Activated CD8-positive, alpha-beta T cell treated with anti-CD3 and anti-CD28 coated beads for 36 hours (primary cell): ENCODE results near the gene SRPK2. TPM values are rescaled to one million over a fixed set of nuclear protein-coding genes. Genes with fewer than 3 reads are reported as not detected.
"Not testable (repeated sequence)": the region's sequence is repeated elsewhere in the genome, so short reads cannot be mapped to it uniquely, and the experiment has no call there.

ENCODE experiments used
- ATAC-seq: fragments of 200-7000 bp; cut with Tn5 transposase; one replicate; pipeline ENCODE4 v1.10.0; 2021; ENCODE audit warnings: mild to moderate bottlenecking, moderate library complexity
- CTCF ChIA-PET: fragments of 350-600 bp; sonication (Branson Sonifier 250); formaldehyde crosslinking; loops from one replicate; lab custom pipeline; 2021; ENCODE audit warnings: antibody characterized with exemption; lab: Charles Lee
- POLR2A ChIA-PET: fragments of 350-600 bp; sonication (Branson Sonifier 250); formaldehyde crosslinking; loops from one replicate; lab custom pipeline; 2021; ENCODE audit warnings: antibody characterized with exemption; lab: Charles Lee
- DNase-seq: peaks from one replicate; pipeline ENCODE4 v3.0.0-alpha.2; 2020
- H3K27ac Mint-ChIP-seq: one replicate; pipeline ENCODE4 v1.8.0; 2021; ENCODE audit warnings: mild to moderate bottlenecking, mixed read lengths
- H3K27me3 Mint-ChIP-seq: one replicate; pipeline ENCODE4 v1.8.0; 2021; ENCODE audit warnings: mixed read lengths
- H3K36me3 Mint-ChIP-seq: one replicate; pipeline ENCODE4 v1.8.0; 2021; ENCODE audit warnings: low read depth, mixed read lengths
- H3K4me1 Mint-ChIP-seq: one replicate; pipeline ENCODE4 v1.8.0; 2021; ENCODE audit warnings: low read depth, mixed read lengths
- H3K4me3 Mint-ChIP-seq: one replicate; pipeline ENCODE4 v1.8.0; 2021; ENCODE audit warnings: mild to moderate bottlenecking, moderate library complexity, mixed read lengths
- H3K9me3 Mint-ChIP-seq: one replicate; pipeline ENCODE4 v1.8.0; 2021; ENCODE audit warnings: mixed read lengths
- intact Hi-C: fragments of 100-400 bp; cut with micrococcal nuclease; formaldehyde crosslinking; loops from one replicate; pipeline ENCODE4 v1.10.0; 2022
- total RNA-seq, 2 experiments: library from RNA; stranded (reverse); gene quantifications; one replicate each; pipeline ENCODE4 v1.2.3, GENCODE V29; 2021
- TF ChIP-seq, protein P1 (sequence below): fragments of 200-600 bp; IDR thresholded peaks from one replicate; pipeline ENCODE4 v1.8.0; 2022; ENCODE audit warnings: antibody characterized with exemption, mild to moderate bottlenecking

Gene SRPK2
- total RNA-seq, 2 experiments from 2014 or later = 32.9 to 33.5 TPM

DNA sequence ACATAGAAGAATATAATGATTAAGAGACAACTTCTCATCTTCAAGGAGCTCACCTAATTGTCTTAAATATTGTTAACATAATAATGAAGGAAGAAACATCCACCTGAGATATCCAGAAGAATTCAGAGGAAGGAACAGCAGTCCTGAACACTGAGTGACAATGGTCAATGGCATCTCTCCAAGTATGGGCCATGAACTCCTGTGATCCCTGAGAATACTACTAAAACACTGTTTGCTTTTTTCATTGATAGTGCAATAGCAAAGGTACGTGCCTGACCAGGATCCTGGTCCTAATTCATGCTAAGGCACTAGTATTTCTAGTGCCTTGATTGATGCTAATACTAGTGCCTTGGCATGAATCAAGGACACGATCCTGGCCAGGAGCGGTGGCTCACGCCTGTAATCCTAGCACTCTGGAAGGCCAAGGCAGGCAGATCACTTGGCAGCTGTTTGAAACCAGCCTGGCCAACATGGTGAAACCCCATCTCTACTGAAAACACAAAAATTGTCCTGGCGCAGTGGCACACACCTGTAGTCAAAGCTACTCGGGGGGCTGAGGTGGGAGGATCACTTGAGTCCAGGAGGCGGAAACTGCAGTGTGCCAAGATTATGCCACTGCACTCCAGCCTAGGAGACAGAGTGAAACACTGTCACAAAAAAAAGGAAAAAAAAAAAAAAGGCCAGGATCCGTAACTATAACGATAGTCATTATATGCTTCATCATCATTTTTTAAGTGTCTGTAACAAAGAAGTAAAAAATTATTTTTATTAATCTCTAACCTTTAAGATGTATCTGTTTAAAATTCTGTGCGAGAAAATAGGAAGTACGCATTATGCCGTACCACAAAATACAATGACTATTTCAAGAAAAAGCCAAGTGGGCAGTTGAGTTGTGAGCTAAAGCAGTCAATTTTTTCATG is 49.1 kb downstream of the SRPK2 start:
- ChIA-PET CTCF (no interaction called here), POLR2A (interaction anchor here (0.6 to 0.8 kb wide), 2 partner anchors 31 to 75 kb away, joined by 3 to 5 read pairs; no protein-coding TSS in a partner anchor)
- TF ChIP-seq, protein P1, sequence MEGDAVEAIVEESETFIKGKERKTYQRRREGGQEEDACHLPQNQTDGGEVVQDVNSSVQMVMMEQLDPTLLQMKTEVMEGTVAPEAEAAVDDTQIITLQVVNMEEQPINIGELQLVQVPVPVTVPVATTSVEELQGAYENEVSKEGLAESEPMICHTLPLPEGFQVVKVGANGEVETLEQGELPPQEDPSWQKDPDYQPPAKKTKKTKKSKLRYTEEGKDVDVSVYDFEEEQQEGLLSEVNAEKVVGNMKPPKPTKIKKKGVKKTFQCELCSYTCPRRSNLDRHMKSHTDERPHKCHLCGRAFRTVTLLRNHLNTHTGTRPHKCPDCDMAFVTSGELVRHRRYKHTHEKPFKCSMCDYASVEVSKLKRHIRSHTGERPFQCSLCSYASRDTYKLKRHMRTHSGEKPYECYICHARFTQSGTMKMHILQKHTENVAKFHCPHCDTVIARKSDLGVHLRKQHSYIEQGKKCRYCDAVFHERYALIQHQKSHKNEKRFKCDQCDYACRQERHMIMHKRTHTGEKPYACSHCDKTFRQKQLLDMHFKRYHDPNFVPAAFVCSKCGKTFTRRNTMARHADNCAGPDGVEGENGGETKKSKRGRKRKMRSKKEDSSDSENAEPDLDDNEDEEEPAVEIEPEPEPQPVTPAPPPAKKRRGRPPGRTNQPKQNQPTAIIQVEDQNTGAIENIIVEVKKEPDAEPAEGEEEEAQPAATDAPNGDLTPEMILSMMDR = no peak
- H3K4me1 Mint-ChIP-seq = peaks cover 25% of the 10 kb centered on the region
- intact Hi-C loops = loop anchor here (10.0 kb wide), 1 partner anchor 355 kb away; no protein-coding TSS in a partner anchor
- H3K36me3 Mint-ChIP-seq = no peaks in the 10 kb centered on the region
- ATAC-seq = no peak
- no peaks in the 10 kb centered on the region for H3K9me3 Mint-ChIP-seq
- H3K4me3 Mint-ChIP-seq = no peak overlapping the region
- no peaks in the 10 kb centered on the region for H3K27me3 Mint-ChIP-seq
- H3K27ac Mint-ChIP-seq = no peak overlapping the region
- DNase-seq = no peak

DNA sequence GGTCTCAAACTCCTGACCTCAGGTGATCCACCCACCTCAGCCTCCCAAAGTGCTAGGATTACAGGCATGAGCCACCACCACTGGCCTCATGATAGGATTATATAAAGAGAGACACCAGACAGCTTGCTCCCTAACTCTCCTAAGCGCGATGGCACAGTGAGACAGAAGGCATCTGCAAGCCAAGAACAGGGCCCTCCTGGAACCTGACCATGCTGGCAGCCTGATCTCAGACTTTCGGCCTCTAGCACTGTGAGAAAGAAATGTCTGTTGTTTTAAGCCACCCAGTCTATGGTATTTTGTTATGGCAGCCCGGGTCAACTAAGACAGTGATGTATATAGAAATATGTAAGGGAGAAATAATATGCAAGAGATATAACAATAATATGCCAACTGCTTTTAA is 51.2 kb downstream of the SRPK2 start:
- POLR2A ChIA-PET = no interaction called here
- H3K4me3 Mint-ChIP-seq = no peak overlapping the region

DNA sequence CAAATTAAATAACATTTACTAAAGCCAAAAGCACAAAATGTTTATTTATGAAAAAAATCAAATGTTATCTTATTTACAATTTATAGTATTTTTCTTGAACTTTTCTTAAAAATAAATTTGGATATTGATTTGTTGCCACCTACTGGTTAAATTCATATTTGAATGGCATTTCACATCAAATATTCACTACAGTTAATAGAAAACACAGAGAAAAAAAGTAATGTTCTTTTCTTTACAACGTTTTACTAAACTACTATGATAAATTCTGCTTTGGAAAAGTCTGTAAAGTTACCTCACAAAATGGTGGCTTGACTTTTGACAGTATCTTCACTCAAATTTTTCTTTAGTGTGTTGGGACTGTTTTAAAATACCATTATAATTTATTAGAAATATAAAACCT is 52.7 kb downstream of the SRPK2 start:
- Mint-ChIP-seq H3K36me3 (no peaks in the 10 kb centered on the region), H3K9me3 (no peaks in the 10 kb centered on the region), H3K4me1 (peaks cover 23% of the 10 kb centered on the region), H3K27ac (no peak overlapping the region), H3K4me3 (no peak overlapping the region), H3K27me3 (no peaks in the 10 kb centered on the region)
- intact Hi-C loops = loop anchor here (10.0 kb wide), 1 partner anchor 351 kb away; no protein-coding TSS in a partner anchor
- ATAC-seq (no peak), DNase-seq (no peak)
- TF ChIP-seq, protein P1 = peak; percentile 53
- ChIA-PET CTCF (interaction anchor here (1.2 kb wide), 1 partner anchor 68 kb away, joined by 3 read pairs; no protein-coding TSS in a partner anchor), POLR2A (no interaction called here)

More for the DNA sequence above, 51.2 kb downstream of the SRPK2 start:
- ATAC-seq = no peak
- H3K36me3 Mint-ChIP-seq = no peaks in the 10 kb centered on the region
- no peaks in the 10 kb centered on the region for H3K9me3 Mint-ChIP-seq
- H3K27me3 Mint-ChIP-seq = no peaks in the 10 kb centered on the region
- TF ChIP-seq, protein P1 = no peak
- no peak overlapping the region for H3K27ac Mint-ChIP-seq
- peaks cover 13% of the 10 kb centered on the region for H3K4me1 Mint-ChIP-seq
- CTCF ChIA-PET = interaction anchor here (0.9 to 1.0 kb wide), 2 partner anchors 219 to 415 kb away, joined by 3 read pairs; no protein-coding TSS in a partner anchor
- no peak for DNase-seq
- intact Hi-C loops = loop anchor here (10.0 kb wide), 1 partner anchor 353 kb away; no protein-coding TSS in a partner anchor

DNA sequence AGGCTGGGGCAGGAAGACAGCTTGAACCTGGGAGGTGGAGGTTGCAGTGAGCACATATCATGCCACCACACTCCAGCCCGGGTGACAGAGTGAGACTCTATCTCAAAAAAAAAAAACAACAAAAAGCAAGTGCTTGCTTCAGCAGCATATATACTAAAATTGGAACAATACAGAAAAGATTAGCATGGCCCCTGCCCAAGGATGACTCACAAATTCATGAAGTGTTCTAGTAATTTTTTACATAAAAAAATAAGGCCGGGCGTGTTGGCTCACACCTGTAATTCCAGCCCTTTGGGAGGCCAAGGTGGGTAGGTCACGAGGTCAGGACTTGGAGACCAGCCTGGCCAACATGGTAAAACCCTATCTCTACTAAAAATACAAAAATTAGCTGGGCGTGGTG is 56.1 kb downstream of the SRPK2 start:
- H3K27me3 Mint-ChIP-seq, H3K36me3 Mint-ChIP-seq, H3K27ac Mint-ChIP-seq, CTCF ChIA-PET, POLR2A ChIA-PET, H3K9me3 Mint-ChIP-seq, ATAC-seq, DNase-seq, H3K4me3 Mint-ChIP-seq: not testable (repeated sequence)
- H3K4me1 Mint-ChIP-seq = peaks cover 22% of the 10 kb centered on the region
- intact Hi-C loops = loop anchor here (10.0 kb wide), 1 partner anchor 348 kb away; no protein-coding TSS in a partner anchor

DNA sequence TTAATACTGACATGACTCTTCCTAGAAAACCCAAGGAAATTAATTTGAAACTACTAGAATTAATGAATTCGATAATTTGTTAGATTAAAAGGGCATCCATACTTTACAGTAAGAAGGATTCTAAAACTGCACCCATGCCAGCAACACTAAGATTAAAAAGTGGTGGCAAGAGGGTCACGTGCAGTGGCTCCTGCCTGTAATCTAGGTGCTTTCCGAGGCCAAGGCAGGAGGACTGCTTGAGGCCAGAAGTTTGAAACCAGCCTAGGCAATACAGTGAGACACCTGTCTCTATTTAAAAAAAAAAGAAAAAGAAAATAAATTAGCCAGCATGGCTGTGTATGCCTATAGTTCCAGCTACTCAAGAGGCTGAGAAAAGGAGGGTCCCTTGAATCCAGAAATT is 58.2 kb downstream of the SRPK2 start:
- intact Hi-C loops = loop anchor here (10.0 kb wide), 1 partner anchor 346 kb away; no protein-coding TSS in a partner anchor
- DNase-seq (no peak), ATAC-seq (no peak)
- CTCF ChIA-PET = interaction anchor here (0.7 to 1.6 kb wide), 2 partner anchors 88 to 203 kb away, joined by 3 to 6 read pairs; no protein-coding TSS in a partner anchor
- POLR2A ChIA-PET = interaction anchor here (1.0 kb wide), 1 partner anchor 32 kb away, joined by 3 read pairs; no protein-coding TSS in a partner anchor
- Mint-ChIP-seq H3K9me3 (no peaks in the 10 kb centered on the region), H3K4me1 (peaks cover 35% of the 10 kb centered on the region), H3K4me3 (no peak overlapping the region), H3K27me3 (no peaks in the 10 kb centered on the region), H3K36me3 (no peaks in the 10 kb centered on the region), H3K27ac (no peak overlapping the region)
- TF ChIP-seq, protein P1 = no peak
